Measurements from ENCODE around the gene FES.
"Not testable (repeated sequence)": the region's sequence is repeated elsewhere in the genome, so short reads cannot be mapped to it uniquely, and the experiment has no call there.

FES gene

DNA sequence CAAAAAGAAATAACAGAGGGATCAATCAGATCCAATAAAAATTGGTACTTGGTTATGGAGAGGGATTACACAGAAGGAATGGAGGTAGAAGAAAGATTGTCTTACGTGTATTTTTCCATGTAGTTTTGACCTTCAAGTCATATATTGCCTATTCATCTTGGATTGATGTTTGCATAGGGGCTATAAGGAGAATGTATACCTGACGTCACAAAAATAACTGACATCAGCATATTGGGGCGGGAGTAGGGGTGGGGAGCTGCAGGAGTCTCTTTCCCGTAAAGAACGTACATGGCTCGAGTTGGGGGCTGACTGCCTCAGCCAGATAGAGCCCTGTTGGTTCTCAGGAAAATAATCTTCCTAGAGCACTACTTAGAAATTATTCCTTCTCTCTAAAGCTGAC lies 21.8 kb upstream of the FES start:
- DNase-seq: no peak

DNA sequence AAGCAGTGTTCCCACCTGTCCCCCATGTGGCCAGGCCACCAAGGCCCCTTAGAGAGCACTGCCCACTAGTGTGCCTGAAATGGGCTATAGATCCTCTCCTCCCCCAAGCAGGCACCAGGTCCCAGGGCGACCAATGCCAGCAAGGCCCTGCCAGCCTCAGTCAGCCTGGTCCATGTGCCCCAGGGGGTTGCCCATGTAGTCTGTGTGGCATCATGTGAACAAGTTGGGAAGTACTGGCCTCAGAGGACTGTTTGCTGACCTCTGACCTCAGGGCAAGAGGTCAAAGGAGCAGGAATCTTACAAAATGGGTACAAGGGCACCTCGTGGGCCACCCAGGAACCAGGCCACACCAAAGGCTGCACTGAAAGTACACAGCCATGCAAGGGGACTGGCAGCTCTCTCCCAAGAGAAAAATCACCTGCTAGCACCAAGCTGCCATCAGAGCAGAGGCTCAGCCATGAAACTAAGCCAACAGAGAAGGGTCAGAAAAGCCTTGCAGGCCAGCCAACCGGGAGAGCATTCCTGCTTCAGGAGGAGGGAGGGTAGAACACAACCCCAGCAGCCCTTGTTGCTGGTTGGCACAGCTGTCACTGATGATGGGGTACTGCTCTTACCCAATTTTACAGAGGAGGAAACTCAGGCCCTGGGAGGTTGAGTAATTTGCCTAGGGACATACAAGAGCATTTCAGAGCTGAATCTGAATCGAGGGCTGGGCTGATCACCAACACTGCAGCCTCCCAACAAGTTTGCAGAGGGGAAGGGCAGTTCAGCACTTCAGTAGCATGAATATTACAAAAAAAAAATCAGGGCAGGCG lies 21.1 kb upstream of the FES start:
- DNase-seq: no peak

DNA sequence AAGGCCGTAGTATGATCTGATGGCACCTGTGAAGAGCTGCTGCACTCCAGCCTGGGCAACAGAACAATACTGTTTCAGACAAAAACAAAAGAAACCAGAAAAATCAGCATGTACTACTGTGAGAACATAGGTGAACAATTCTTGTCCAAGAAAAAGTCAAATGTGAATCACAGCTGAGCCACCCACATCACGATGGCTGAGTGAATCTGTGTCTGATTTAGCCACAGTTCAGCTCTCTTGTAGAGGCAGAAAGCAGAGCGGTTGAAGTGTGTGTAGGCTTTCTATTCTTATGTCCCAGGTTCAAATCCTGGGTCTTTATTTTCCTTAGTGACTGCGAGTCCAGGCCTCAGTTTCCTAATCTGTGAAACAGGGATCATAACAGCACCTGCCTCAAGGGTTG lies 20.3 kb upstream of the FES start:
- DNase-seq: no peak

DNA sequence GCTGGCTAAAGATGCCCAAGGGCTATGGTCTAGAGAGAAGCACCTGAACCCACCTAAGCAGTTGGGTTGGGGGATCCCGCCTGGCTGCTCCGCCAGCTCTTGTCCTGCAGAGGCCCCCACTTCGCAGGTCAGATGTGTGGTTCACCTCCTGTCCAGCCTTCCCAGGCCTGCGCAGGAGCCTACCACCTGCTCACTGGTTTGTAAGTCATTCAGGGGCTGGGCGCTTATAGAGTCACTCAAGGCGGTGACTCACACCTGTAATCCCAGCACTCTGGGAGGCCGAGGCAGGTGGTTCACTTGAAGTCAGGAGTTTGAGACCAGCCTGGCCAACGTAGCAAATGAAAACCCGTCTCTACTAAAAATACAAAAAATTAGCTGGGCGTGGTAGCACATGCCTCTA lies 19.8 kb upstream of the FES start:
- no peak for DNase-seq

DNA sequence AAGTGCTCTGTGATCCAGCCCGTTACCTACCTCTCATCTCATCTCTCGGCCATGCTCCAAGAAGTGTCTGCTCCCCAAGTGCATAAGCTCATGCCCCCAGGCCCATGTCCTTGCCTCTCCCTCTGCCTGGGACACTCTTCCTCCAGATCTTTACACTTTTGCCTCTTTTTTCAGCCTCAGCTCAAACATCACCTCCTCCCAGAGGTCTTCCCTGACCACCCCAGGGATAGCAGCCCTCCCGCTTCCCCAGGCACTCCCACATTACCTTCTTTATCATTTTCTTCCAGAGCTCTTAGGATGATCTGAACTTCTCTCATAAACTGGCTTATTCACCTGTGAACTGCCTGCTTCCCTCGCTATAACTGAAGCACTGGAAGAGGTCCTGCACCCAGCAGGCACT lies 18.6 kb upstream of the FES start:
- no peak for DNase-seq

- no peak for DNase-seq
These were observed 18.1 kb upstream of the FES start for GRCh38 chr15:90866161-90866715.

DNA sequence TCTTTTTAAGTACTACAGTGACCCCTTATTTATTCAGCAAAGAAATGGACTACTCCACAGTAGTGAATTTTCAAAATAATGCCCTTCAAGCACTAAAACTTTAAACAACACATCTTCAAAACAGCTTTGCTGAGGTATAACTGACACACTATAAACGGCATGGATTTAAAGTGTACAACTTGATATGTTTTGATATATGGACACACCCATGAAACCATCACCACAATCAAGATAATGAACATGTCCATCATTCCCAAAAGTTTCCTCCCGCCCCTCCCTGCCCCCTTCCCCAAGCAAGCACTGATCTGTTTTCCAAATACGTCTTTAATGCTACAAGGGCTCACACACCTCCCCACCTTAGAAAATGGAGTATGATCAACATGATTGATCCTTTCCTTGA lies 17.5 kb upstream of the FES start:
- DNase-seq: no peak

DNA sequence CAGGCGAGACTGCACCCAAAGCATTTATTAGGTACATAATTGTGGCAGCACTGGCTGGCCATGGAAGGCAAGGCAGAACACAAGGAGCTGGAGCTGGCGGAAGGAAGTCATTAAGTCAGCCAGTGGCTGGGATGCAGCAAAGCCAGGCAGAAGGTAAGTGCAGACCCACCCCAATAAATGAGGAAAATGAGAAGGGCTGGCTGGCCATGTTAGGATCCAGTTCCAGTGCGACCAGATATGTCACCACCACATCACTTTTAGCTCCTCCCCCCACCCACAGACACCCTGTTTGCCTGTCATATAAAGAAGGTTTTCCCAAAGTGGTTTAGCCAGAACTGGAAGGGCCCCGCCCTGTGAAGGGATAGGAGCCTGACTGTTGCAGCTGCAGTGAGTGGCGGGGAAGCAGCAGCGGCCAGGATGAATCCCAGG lies 16.0 kb upstream of the FES start, which contains the start of gene FURIN:
Gene FURIN (plus strand): TSS at position 328 of the 429 bp plus-strand sequence. CDS start 7,153 bp downstream, outside the sequence.
- DNase-seq: no peak

DNA sequence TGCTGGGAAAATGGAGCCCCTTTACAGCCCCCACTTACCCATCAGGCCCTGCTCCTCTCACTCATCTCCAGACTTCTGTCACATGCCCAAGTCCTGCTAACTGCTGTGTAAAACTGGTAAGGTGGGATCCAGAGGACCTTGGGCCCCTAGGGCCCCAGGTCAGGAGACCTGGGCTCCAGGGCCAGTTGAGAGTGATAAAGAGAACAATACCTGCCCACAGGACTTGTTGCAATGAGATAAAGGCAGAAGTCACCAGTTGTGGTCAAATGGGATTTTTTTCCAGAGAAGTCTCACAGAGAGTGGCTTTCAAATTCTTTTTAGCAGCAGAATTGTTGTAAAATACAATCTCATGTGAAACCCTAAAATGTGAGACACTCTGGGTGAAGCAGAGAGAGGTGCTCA lies 15.2 kb upstream of the FES start:
- no peak for DNase-seq

- DNase-seq: peak; percentile 52 to 57
These were observed 14.5 kb upstream of the FES start for GRCh38 chr15:90869601-90870353.

DNA sequence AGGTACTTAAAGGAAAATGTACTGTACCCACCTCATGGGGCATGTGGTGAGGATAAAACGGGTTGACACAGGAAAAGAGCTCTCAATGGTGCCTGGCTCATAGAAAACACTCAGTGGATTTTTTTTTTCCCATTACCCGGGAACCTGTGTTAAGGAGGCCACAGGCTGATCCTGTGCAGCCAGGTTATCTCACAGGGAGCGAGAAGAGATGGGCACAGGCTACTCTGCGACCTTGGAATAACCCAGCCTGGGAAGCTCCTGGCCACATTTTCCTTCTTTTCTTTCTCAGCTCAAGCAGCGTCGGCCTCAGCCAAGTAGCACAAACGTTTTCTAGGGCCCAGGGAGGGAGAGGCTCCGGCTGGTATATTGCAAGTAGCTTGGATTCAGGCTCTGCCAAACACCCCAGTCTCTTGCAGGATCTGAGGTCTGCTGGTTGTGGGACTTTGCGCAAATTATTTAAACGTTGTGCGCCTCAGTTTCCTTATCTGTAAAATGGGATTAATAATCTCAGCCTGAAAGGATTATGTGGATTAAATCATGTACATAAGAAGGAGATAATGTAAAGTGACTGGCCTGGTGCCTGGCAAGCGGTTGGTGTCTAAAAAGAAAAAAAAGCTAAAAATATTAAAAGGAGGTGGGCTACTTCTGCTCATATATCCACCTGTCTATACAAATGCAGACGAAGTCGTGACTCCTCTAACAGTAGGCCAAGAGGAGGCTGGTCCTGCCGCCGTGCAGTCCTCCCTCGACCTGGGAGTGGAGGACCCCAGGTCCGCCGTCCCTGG lies 13.8 kb upstream of the FES start:
- no peak for DNase-seq

DNA sequence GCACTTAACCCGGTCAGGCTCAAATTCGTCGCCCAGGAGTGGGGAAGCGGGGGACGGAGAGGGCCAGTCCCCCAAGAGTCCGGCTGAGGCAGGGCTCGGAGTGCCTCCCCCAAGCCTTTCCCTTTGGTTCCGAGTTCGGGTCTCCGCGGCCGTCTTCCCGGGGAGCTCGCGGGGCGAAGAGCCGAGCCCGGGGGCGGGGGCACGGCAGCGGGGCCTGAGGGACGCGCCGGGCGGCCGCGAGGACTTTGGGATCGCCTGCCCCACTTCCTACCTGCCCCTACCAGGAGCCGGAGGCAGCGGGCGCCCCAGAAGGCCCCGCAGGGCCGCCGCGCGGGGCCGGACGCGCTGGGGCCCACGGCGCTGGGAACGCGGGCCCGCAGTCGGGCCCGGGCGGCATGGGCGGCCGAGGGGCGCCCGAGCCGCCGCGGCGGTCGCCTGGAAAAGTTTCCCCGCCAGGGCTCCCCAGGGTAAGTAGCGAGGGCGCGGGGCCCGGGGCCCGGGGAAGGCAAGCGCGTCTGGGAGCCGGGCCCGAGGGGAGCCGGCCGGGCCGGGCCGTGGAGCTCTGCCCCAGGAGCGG lies 13.1 kb upstream of the FES start:
- no peak for DNase-seq

DNA sequence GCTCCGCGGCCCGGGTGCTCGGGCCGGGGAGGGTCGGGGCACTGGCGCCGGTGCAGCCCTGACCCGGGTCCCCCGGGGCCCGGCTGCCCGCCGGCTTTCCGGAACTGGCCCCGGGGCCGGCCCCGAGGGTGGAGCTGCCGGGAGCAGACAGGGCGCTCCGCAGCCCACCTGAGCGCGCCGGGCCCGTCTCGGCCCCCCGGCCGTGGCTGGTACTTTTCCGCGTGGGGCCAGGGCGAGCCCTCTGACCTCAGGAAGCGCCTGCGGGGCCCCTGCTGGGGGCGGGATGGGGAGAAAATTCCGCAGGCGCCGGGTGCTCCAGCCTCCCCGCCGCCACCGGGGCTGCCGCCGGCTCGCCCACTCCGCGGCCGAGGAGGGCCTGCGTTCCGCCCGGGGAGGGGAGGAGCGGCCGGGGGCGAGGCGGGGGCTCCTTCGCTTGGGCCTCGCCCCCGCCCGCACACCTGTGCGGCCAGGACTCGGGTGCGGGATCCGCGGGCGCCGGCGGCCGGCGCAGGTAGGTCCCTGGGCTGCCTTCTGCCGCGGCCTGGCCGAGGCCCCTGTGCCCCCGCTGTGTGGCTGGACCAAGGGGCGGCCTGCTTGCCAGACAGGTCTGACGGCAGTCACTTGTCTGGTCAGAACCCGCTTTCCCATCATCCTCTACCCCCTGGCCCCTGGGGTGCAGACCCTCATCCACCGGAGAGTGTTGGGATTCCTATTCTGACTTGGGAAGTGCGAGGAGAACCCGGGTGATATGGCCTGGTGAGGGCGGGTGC lies 12.4 kb upstream of the FES start:
- peak in 1 of 2 donors; percentile 52 for DNase-seq

DNA sequence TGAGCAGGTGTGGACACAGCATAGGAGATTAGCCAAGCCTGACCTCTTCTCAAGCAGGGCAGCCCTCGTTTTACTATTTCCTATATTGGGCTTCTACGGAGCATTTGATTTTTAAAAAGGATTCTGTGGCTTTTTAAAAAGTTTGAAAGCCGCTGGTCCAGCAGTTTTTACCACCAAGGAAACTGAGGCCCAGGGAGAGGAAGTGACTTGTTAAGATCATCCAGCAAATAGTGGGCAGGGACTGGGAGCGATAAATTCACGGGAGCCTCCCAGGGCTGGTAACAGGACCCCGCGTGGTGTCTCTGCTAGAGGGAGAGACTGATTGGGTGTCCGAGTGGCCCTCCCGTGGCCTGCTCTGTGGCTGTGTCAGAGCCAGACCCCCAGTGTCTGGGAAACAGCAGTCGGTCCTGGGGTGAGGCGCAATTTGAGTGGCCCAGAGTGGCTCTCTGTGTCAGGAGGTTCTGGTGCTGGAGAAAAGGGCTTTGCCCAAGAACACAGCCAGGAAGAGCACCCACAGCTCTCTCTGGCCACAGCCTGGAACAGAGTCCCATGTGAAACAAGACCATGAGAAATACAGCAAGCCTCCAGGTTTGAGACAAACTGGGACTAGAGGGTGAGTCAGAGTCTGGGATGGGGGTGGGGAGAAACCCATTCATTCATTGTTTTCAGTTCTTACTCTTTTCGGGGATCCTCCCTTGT lies 11.7 kb upstream of the FES start:
- DNase-seq: peak; percentile 64 to 67

DNA sequence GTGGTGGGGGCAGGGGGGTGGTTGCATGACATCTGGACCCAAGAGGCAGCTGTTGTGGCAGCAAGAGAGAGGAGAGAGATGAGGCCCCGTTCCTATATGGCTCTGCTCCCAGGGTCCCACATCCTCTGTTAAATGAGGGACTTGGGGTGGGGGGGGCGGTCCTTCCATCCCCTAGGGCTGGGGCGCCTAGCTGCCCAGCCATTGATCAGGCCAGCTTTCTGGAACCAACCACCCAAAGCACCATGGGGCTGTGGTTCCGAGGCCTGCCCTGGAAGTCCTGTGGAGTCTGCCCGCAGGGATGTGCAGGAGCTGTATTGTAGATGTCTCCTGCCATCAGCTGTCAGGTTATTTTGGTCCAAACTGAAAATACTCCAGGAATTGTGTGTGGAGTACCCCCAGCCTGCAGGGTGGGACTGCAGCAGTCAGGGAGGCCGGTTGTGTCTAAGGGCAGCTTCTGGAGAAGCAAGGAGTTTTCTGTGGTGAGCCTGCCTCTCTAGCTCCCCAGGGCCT lies 10.8 kb upstream of the FES start:
- no peak for DNase-seq

DNA sequence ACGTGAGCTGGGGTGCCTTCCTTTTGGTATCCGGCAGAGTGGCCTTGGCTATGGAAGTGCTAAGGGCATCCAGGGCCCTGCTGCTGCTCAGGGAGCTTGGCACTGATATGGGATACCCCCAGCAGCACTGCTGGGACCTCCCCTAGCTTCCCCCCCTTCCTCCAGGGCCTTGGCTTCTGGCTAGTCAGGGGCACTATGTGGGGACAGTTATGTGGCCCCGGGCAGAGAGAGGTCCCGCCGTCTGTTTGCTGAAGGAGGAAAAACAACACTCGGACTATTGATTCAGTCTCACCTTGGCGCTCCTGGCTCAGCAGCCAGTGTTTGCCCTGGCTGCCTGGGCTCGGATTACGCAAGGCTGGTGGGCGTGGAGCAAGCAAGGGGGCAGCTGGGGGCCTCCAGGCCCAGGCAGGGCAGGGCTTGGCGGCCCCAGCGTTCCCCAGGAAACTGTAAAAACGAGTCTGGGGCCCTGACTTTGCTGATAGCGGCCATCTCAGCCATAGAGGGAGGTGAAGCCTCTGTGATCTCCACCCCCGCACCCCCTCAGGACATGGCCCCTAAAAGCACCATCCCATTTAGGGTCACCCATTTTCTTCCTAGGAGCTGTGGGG lies 10.2 kb upstream of the FES start:
- DNase-seq: no peak

DNA sequence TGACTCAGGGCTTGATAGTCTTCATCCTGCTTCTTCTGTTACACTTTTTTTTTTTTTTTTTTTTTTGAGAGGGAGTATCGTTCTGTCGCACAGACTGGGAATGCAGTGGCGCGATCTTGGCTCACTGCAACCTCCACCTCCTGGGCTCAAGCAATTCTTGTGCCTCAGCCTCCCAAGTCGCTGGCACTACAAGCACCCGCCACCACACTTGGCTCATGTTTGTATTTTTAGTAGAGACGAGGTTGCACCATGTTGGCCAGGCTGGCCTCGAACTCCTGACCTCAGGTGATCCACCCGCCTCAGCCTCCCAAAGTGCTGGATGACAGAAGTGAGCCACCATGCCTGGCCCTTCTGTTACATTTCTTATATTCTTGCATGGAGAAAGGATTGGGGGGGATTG lies 9.3 kb upstream of the FES start:
- not testable (repeated sequence) for DNase-seq

DNA sequence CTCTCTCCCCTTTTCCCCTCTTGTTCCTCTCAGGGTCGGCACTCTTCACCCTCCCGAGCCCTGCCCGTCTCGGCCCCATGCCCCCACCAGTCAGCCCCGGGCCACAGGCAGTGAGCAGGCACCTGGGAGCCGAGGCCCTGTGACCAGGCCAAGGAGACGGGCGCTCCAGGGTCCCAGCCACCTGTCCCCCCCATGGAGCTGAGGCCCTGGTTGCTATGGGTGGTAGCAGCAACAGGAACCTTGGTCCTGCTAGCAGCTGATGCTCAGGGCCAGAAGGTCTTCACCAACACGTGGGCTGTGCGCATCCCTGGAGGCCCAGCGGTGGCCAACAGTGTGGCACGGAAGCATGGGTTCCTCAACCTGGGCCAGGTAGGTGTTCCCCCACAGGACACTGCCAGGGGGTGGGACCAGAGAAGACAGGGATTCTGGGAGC lies 8.7 kb upstream of the FES start:
- no peak for DNase-seq

DNA sequence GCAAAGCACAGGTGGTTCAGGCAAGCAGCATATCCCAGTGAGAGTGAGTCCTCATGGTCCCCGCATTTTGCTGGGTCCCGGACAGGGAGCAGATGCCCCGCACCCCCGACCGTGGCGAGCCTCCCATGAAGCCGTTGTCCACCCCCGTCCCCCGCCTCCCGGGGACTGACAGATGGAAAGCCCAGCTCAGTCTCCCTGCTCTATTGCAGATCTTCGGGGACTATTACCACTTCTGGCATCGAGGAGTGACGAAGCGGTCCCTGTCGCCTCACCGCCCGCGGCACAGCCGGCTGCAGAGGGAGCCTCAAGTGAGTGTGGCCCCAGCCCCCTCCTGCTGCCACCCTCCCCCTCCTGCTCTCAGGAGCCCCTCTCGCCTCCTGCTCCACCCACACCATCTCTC lies 8.3 kb upstream of the FES start:
- DNase-seq: no peak

GRCh38 chr15:90876512-90877170 lies 7.7 kb upstream of the FES start:
- DNase-seq: no peak

Measured in activated CD4-positive, alpha-beta T cell treated with anti-CD3 and anti-CD28 coated beads for 4 hours (primary cell).